Measurements from ENCODE around the gene TRIOBP. TPM values are rescaled to one million over a fixed set of nuclear protein-coding genes. Genes with fewer than 3 reads are reported as not detected.

Gene TRIOBP
- total and polyA plus RNA-seq, 7 donors: 51.7 to 140 (median 82.8) TPM

DNA sequence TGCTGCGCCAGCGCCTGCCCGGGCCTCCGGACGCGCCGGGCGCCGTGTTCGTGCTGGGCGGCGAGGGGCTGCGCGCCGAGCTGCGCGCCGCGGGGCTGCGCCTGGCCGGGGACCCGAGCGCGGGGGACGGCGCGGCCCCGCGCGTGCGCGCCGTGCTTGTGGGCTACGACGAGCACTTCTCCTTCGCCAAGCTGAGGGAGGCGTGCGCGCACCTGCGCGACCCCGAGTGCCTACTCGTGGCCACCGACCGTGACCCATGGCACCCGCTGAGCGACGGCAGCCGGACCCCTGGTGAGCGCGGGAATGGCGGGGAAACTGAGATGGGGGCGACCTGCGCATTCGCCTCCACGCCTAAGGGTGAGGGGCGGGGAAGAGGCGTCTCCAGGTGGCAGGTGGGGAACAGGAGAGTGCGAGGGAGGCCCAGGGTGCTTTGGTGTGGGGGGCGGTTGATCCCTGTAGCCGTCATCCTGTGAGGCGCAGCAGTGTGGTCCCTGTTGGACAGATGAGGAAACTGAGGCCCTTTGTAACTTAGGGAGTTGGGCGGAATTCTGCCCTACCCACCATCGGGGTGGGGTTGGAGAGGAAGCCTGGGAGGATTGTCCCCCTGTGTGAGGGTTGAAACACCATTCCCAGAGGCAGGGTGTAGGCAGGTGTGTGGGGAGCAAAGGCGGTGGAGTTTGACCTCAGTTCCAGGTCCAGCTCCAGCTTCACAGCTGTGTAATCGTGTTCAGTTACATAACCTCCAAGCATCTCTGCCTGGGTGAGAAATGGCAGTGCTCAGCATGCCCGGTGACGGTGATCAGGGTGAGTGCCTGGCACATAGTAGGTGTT, 37.6 kb upstream of the TRIOBP start:
- H3K4me3 ChIP-seq: peak overlapping the region; percentile 46 to 76 (median 64)
- intact Hi-C loops (cut with DNase I): no loop called here
- no peak for TF ChIP-seq POLR2A (IDR thresholded peaks at IDR 0.05)
- TF ChIP-seq EP300 (IDR thresholded peaks at IDR 0.05): no peak
- TF ChIP-seq POLR2AphosphoS5 (IDR thresholded peaks at IDR 0.05): no peak
- TF ChIP-seq, protein P1, sequence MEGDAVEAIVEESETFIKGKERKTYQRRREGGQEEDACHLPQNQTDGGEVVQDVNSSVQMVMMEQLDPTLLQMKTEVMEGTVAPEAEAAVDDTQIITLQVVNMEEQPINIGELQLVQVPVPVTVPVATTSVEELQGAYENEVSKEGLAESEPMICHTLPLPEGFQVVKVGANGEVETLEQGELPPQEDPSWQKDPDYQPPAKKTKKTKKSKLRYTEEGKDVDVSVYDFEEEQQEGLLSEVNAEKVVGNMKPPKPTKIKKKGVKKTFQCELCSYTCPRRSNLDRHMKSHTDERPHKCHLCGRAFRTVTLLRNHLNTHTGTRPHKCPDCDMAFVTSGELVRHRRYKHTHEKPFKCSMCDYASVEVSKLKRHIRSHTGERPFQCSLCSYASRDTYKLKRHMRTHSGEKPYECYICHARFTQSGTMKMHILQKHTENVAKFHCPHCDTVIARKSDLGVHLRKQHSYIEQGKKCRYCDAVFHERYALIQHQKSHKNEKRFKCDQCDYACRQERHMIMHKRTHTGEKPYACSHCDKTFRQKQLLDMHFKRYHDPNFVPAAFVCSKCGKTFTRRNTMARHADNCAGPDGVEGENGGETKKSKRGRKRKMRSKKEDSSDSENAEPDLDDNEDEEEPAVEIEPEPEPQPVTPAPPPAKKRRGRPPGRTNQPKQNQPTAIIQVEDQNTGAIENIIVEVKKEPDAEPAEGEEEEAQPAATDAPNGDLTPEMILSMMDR (IDR thresholded peaks at IDR 0.05): no peak
- H3K9me3 ChIP-seq: no peaks in the 10 kb centered on the region
- peak overlapping the region; percentile 75 to 95 (median 83) for H3K27ac ChIP-seq
- H3K4me1 ChIP-seq: peaks cover 0 to 57% (median 55%) of the 10 kb centered on the region in 4 donors
- no peak for DNase-seq
- WGBS, 2 donors: 1 to 3% methylated on average over 68 of the region's 68 CpGs
- H3K27me3 ChIP-seq: no peaks in the 10 kb centered on the region
- no peaks in the 10 kb centered on the region for H3K36me3 ChIP-seq

DNA sequence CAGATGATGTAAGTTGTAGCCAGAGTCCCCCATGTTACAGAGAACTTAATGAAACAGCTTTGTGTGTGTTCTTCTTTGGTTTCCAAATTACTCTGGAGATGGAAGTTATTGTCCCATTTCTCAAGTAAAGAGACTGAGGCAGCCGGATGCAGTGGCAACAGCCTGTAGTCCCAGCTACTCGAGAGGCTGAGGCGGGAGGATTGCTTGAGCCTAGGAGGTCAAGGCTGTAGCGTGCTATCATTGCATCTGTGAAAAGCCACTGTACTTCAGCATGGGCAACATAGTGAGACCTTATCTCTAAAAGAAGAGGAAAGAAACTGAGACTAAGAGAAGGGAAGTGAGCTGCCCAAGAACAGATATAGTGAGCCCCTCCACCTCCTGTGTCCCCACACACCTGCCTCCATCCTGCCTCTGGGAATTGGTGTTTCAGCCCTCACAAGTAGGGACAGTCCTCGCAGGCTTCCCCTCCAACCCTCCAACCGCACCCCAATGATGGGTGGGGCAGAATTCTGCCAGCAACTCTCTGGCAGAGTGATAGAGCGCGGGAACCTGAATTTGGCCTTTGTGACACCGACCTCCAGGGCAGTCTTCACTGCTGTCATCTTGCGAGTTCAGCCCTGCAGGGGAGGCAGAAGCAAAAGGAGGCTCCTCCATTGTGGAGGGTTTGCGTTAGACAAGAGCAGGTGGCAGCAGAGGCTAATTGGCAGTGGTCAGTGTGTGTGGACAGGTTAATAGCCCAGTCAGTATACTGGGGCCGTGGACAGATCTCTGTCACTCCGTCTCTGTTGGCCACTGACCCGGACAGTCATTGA, 36.7 kb upstream of the TRIOBP start:
- TF ChIP-seq EP300 (IDR thresholded peaks at IDR 0.05) (no peak), POLR2AphosphoS5 (IDR thresholded peaks at IDR 0.05) (no peak), POLR2A (IDR thresholded peaks at IDR 0.05) (no peak)
- TF ChIP-seq, protein P1 (IDR thresholded peaks at IDR 0.05): no peak
- intact Hi-C loops (cut with DNase I): loop anchor here (2.0 kb wide), 1 partner anchor 21 kb away; no protein-coding TSS in a partner anchor
- Histone ChIP-seq H3K36me3 (no peaks in the 10 kb centered on the region), H3K9me3 (no peaks in the 10 kb centered on the region), H3K4me3 (peak overlapping the region in 2 of 4 donors; percentile 60 to 76), H3K27ac (peak overlapping the region; percentile 75 to 95 (median 83)), H3K27me3 (no peaks in the 10 kb centered on the region), H3K4me1 (peaks cover 0 to 66% (median 62%) of the 10 kb centered on the region in 4 donors)
- 31 to 66% methylated on average over 14 of the region's 14 CpGs for WGBS, 2 donors
- no peak for DNase-seq

DNA sequence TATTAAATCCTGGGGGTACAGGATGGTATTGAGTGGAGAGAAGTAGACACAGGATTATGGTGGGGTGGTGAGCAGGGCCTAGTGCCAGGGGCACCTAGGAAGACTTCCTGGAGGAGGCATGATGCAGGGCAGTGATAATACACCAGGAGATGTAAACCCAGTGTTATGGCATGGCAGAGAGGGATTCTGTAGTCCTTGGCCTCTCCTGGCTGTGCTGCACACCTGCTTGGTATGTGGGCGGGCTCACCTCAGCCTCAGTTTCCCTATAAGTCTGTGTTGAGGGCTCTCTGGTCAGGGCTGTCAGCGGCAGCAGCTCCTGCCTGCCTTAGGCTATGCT, 36.2 kb upstream of the TRIOBP start:
- no peak for TF ChIP-seq POLR2AphosphoS5 (IDR thresholded peaks at IDR 0.05)
- TF ChIP-seq, protein P1 (IDR thresholded peaks at IDR 0.05): no peak
- no peak for TF ChIP-seq EP300 (IDR thresholded peaks at IDR 0.05)
- TF ChIP-seq POLR2A (IDR thresholded peaks at IDR 0.05): no peak
- WGBS, 2 donors: 79% methylated on average over 2 of the region's 2 CpGs
- H3K36me3 ChIP-seq: peaks cover 0 to 3% (median 0%) of the 10 kb centered on the region in 4 donors
- no peak overlapping the region for H3K4me3 ChIP-seq
- intact Hi-C loops (cut with DNase I): loop anchor here (2.0 kb wide), 1 partner anchor 20 kb away; no protein-coding TSS in a partner anchor
- peaks cover 0 to 70% (median 64%) of the 10 kb centered on the region in 4 donors for H3K4me1 ChIP-seq
- H3K27me3 ChIP-seq: no peaks in the 10 kb centered on the region
- H3K27ac ChIP-seq: peak overlapping the region; percentile 75 to 95 (median 83)
- no peaks in the 10 kb centered on the region for H3K9me3 ChIP-seq
- DNase-seq: no peak

DNA sequence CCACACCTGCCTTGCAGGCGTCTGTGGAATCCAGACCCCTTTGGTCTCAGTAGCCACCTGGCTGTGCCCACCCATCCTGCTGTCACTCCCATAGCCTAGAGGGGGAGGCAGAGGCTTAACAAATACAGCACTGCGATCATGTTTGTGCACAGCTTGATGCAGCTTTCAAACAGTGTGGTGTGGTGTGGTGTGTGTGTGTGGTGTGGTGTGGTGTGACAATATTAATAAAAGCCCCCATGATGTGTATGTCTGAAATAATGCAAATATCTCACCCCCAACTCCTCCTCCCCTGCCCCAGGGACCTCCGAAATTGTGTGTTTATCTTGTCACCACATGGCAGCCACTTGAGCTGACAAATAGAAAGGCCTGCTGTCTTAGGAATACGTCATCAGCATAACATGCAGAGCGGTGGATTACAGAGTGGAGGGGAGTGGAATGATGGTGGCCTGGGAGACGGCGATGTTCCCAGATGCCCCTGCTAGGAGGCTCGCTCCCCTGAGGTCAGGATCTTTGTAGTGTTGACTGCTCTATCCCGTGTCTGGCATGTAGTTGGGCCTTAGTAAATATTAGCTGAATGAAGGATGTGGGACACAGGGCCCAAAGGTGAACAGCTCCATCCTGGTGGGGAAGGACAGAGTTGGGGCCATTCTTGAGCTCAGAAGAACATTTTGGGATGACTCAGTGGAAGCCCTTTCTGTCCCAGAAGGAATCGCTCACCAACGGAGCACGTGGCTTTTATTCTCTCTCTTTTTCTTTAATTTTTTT, 35.5 kb upstream of the TRIOBP start:
- peaks cover 0 to 70% (median 64%) of the 10 kb centered on the region in 4 donors for H3K4me1 ChIP-seq
- WGBS, 2 donors: 57 to 63% methylated on average over 12 of the region's 12 CpGs

More for the DNA sequence above, 35.5 kb upstream of the TRIOBP start:
- no peak for DNase-seq
- H3K27me3 ChIP-seq: no peaks in the 10 kb centered on the region
- H3K27ac ChIP-seq: peak overlapping the region; percentile 75 to 95 (median 83)
- H3K9me3 ChIP-seq: no peaks in the 10 kb centered on the region
- H3K36me3 ChIP-seq: peaks cover 0 to 10% (median 3%) of the 10 kb centered on the region in 4 donors
- intact Hi-C loops (cut with DNase I): loop anchor here (2.0 kb wide), 1 partner anchor 19 kb away; no protein-coding TSS in a partner anchor
- TF ChIP-seq POLR2A (IDR thresholded peaks at IDR 0.05) (no peak), EP300 (IDR thresholded peaks at IDR 0.05) (no peak), POLR2AphosphoS5 (IDR thresholded peaks at IDR 0.05) (peak in 3 of 4 donors; percentile 26 to 69 (median 36))
- TF ChIP-seq, protein P1 (IDR thresholded peaks at IDR 0.05): peak in 3 of 4 experiments; percentile 11 to 54 (median 35)
- H3K4me3 ChIP-seq: no peak overlapping the region
